SW 1271 (cell line): ENCODE data around the gene STING1.
"Not testable (repeated sequence)": the region's sequence is repeated elsewhere in the genome, so short reads cannot be mapped to it uniquely, and the experiment has no call there.

Source experiments
- DNase-seq, 2 experiments: peaks; one replicate each; lab custom pipeline; 2025; lab: John Stamatoyannopoulos, UW

STING1 gene

GRCh38 chr5:139440416-139440815, 42.1 kb downstream of the STING1 start:
- not testable (repeated sequence) for DNase-seq

GRCh38 chr5:139439013-139439903, 43.3 kb downstream of the STING1 start, which contains the start of gene DNAJC18:
DNAJC18 (minus strand) TSS chr5:139439525; CDS start chr5:139439445, 80 bp downstream.
- DNase-seq: peak; percentile 74 to 91

- DNase-seq: no peak
Observed at GRCh38 chr5:139438707-139439012, 43.9 kb downstream of the STING1 start.

GRCh38 chr5:139435676-139436075, 46.9 kb downstream of the STING1 start:
- DNase-seq: no peak

GRCh38 chr5:139431706-139432105, 50.9 kb downstream of the STING1 start:
- no peak for DNase-seq

- no peak for DNase-seq
Observed at GRCh38 chr5:139430015-139430414, 52.5 kb downstream of the STING1 start.

GRCh38 chr5:139426203-139426885, 56.2 kb downstream of the STING1 start:
- no peak for DNase-seq
